IMR-90 (cell line): ENCODE measurements around the gene RCAN2. TPM values are rescaled to one million over a fixed set of nuclear protein-coding genes. Genes with fewer than 3 reads are reported as not detected.

Source experiments
- ATAC-seq: fragments of 200-7000 bp; cut with Tn5 transposase; 2 replicates; pipeline ENCODE4 v1.9.1; 2020; ENCODE audit warnings: low read depth, mild to moderate bottlenecking, moderate library complexity
- BruUV-seq: library from RNA; stranded (reverse); fragments of 400-500 nt; replicated peaks from 2 replicates; lab custom pipeline; 2021; lab: Mats Ljungman, UMichigan
- CTCF ChIA-PET: fragments of 300-600 bp; formaldehyde crosslinking; extraction: SDS; loops from one replicate; lab custom pipeline; 2021; ENCODE audit warnings: antibody characterized with exemption; lab: Yijun Ruan, JAX
- POLR2A ChIA-PET: fragments of 300-600 bp; sonication (Branson Sonifier 250); formaldehyde crosslinking; loops from one replicate; lab custom pipeline; 2022; ENCODE audit warnings: antibody characterized with exemption; ENCODE audit not compliant: unreplicated experiment; lab: Charles Lee
- DNase-seq: peaks from one replicate; pipeline ENCODE4 v3.0.0; 2013
- H2AFZ ChIP-seq: replicated peaks from 2 replicates; pipeline ENCODE3; 2013; ENCODE audit warnings: low read length, mild to moderate bottlenecking; ENCODE audit not compliant: poor library complexity
- H2AK5ac ChIP-seq: 2 replicates; pipeline ENCODE4 v1.6.1; 2013; ENCODE audit warnings: low read depth, low read length, inconsistent platforms
- H2AK9ac ChIP-seq: replicated peaks from 2 replicates; pipeline ENCODE3; 2013; ENCODE audit warnings: mild to moderate bottlenecking, low read depth, low read length, moderate library complexity; ENCODE audit not compliant: poor library complexity
- H2BK120ac ChIP-seq: 2 replicates; pipeline ENCODE4 v1.6.1; 2013; ENCODE audit warnings: low read depth, low read length, inconsistent platforms
- H2BK15ac ChIP-seq: 3 replicates; pipeline ENCODE4 v1.6.1; 2013; ENCODE audit warnings: low read depth, low read length, inconsistent platforms
- H2BK20ac ChIP-seq: 2 replicates; pipeline ENCODE4 v1.6.1; 2013; ENCODE audit warnings: low read depth, mild to moderate bottlenecking, inconsistent platforms, low read length, moderate library complexity
- H2BK5ac ChIP-seq: 2 replicates; pipeline ENCODE4 v1.6.1; 2013; ENCODE audit warnings: mild to moderate bottlenecking, low read depth, low read length, inconsistent platforms; ENCODE audit not compliant: poor library complexity, severe bottlenecking
- H3K14ac ChIP-seq: replicated peaks from 2 replicates; pipeline ENCODE4 v1.6.1; 2013; ENCODE audit warnings: low read depth, low read length, inconsistent platforms
- H3K18ac ChIP-seq: 2 replicates; pipeline ENCODE4 v1.6.1; 2013; ENCODE audit warnings: low read depth, low read length, control low read depth
- H3K23ac ChIP-seq: 2 replicates; pipeline ENCODE4 v1.6.1; 2013; ENCODE audit warnings: low read depth, low read length, inconsistent platforms
- H3K27ac ChIP-seq: 2 replicates; pipeline ENCODE4 v1.5.1; 2013; ENCODE audit warnings: mild to moderate bottlenecking, control low read depth, low read length; ENCODE audit not compliant: insufficient read depth
- H3K27me3 ChIP-seq: 2 replicates; pipeline ENCODE4 v1.6.1; 2013; ENCODE audit warnings: low read length; ENCODE audit not compliant: control insufficient read depth, insufficient read depth
- H3K36me3 ChIP-seq: 2 replicates; pipeline ENCODE4 v1.6.1; 2013; ENCODE audit warnings: low read length, mixed read lengths; ENCODE audit not compliant: control insufficient read depth, insufficient read depth
- H3K4ac ChIP-seq: 2 replicates; pipeline ENCODE4 v1.6.1; 2013; ENCODE audit warnings: low read depth, low read length, inconsistent platforms
- H3K4me1 ChIP-seq: 2 replicates; pipeline ENCODE4 v1.6.1; 2013; ENCODE audit warnings: low read length, mixed read lengths; ENCODE audit not compliant: control insufficient read depth, insufficient read depth
- H3K4me2 ChIP-seq: 2 replicates; pipeline ENCODE4 v1.6.1; 2013; ENCODE audit warnings: low read depth, mild to moderate bottlenecking, control low read depth, low read length, moderate library complexity
- H3K4me3 ChIP-seq: 2 replicates; pipeline ENCODE4 v1.5.1; 2013; ENCODE audit warnings: low read depth, mild to moderate bottlenecking, control low read depth, low read length, moderate library complexity; ENCODE audit not compliant: insufficient read depth
- H3K56ac ChIP-seq: 2 replicates; pipeline ENCODE4 v1.6.1; 2013; ENCODE audit warnings: low read length, inconsistent platforms; ENCODE audit not compliant: insufficient read depth; ENCODE audit errors: extremely low read depth
- H3K79me1 ChIP-seq, 2 experiments: 2 replicates each; pipeline ENCODE4 v1.6.1; 2013; ENCODE audit warnings: low read length in 2 of 2, inconsistent platforms in 1 of 2, low read depth in 1 of 2
- H3K9ac ChIP-seq: 2 replicates; pipeline ENCODE4 v1.6.1; 2013; ENCODE audit warnings: low read depth, low read length, control low read depth
- H3K9me1 ChIP-seq: 2 replicates; pipeline ENCODE4 v1.6.1; 2013; ENCODE audit warnings: low read length, inconsistent platforms; ENCODE audit not compliant: insufficient read depth
- H3K9me3 ChIP-seq: 2 replicates; pipeline ENCODE4 v1.6.1; 2013; ENCODE audit warnings: low read length; ENCODE audit not compliant: control insufficient read depth, insufficient read depth
- H4K20me1 ChIP-seq: 2 replicates; pipeline ENCODE4 v1.6.1; 2013; ENCODE audit warnings: low read length, inconsistent platforms; ENCODE audit not compliant: insufficient read depth
- H4K5ac ChIP-seq: 2 replicates; pipeline ENCODE4 v1.6.1; 2013; ENCODE audit warnings: mild to moderate bottlenecking, low read depth, low read length, control low read depth
- H4K8ac ChIP-seq, 2 experiments: 2 replicates each; pipeline ENCODE4 v1.6.1; 2013; ENCODE audit warnings: low read depth in 2 of 2, low read length in 2 of 2, control low read depth in 1 of 2, inconsistent platforms in 1 of 2
- H4K91ac ChIP-seq: 2 replicates; pipeline ENCODE4 v1.6.1; 2013; ENCODE audit warnings: low read depth, low read length, inconsistent platforms; ENCODE audit not compliant: insufficient read depth
- BHLHE40 ChIP-seq: fragments of 150-350 bp; IDR thresholded peaks from 2 replicates; pipeline ENCODE4 v1.6.1; 2016; ENCODE audit warnings: mild to moderate bottlenecking, low read depth, low read length
- NFE2L2 ChIP-seq: fragments of 150-350 bp; IDR thresholded peaks from 2 replicates; pipeline ENCODE4 v1.6.1; 2016; ENCODE audit warnings: low read depth, mild to moderate bottlenecking, low read length
- WGBS, 2 experiments: methylation state at CpG; one replicate each; pipeline versions ENCODE4 v1.1.5 to v1.1.7; 2013; ENCODE audit warnings: missing lambda C conversion rate in 2 of 2; ENCODE audit not compliant: insufficient read length in 1 of 2; ENCODE audit errors: extremely low coverage in 2 of 2; 5-methylcytosine and 5-hydroxymethylcytosine counted together
- dilution Hi-C: fragments of 300-500 bp; cut with HindIII; formaldehyde crosslinking; loops from one replicate; pipeline ENCODE4 v1.14.3; 2018; ENCODE audit warnings: low sequenced_read_pairs; ENCODE audit not compliant: unreplicated experiment
- in situ Hi-C: fragments of 300-500 bp; cut with MboI; formaldehyde crosslinking; loops from 3 replicates; pipeline ENCODE4 v1.14.3; 2019; ENCODE audit warnings: low sequenced_read_pairs, inconsistent platforms, mixed read lengths
- intact Hi-C: fragments of 100-400 bp; cut with micrococcal nuclease; formaldehyde crosslinking; loops from 2 replicates; pipeline ENCODE4 v1.10.0; 2022
- polyA plus RNA-seq, 3 experiments: library from polyadenylated mRNA; depleted of rRNA; stranded (reverse); fragments of >200 nt; gene quantifications; 2 replicates each; pipeline ENCODE4 v1.2.3, GENCODE V29; 2012; ENCODE audit warnings: low replicate concordance in 1 of 3
- total RNA-seq: library from RNA; depleted of rRNA; stranded (reverse); fragments of >200 nt; gene quantifications from 2 replicates; pipeline ENCODE4 v1.2.3, GENCODE V29; 2012
- TF ChIP-seq, protein P1 (sequence below): fragments of 150-350 bp; IDR thresholded peaks from 2 replicates; pipeline ENCODE4 v1.6.1; 2016; ENCODE audit warnings: low read depth, mild to moderate bottlenecking, low read length, moderate library complexity, borderline replicate concordance

Gene RCAN2
- total and polyA plus RNA-seq, 2 of the 4 experiments (the other 2 are of a cell fraction): 1.3 to 1.8 TPM

DNA sequence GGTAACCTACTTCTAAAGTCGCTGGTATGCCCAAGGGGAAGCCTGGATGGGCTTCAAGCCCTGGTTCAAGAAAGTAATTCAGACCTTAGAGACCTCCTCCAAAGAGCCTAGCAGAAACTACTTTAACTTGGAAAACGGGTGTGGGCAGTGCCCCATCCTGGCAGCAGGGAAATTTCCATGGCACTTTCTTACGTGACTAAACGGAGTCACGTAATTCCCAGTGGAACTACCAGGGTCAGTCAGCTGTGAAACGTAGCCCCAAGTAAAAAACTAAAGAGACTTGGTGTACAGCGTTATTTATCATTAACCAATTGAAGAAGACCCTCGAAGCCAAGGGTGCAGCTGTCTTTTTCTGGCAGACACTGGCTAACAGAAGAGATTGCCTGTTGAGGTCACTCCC, 114.0 kb downstream of the RCAN2 start:
- Histone ChIP-seq H3K4me1 (no peaks in the 10 kb centered on the region), H2BK120ac (no peak overlapping the region), H3K18ac (no peak overlapping the region), H3K56ac (no peak overlapping the region), H3K4me3 (no peak overlapping the region), H2AK9ac (no peak overlapping the region), H4K8ac (no peak overlapping the region), H3K9me1 (no peaks in the 10 kb centered on the region), H3K27me3 (no peaks in the 10 kb centered on the region), H3K27ac (no peak overlapping the region), H3K9ac (no peak overlapping the region), H3K36me3 (no peaks in the 10 kb centered on the region), H2AFZ (no peak overlapping the region), H3K79me1 (no peaks in the 10 kb centered on the region), H2BK20ac (no peak overlapping the region), H3K14ac (no peak overlapping the region), H2BK5ac (no peak overlapping the region), H4K91ac (no peak overlapping the region), H2AK5ac (no peak overlapping the region), H3K23ac (no peak overlapping the region), H3K4me2 (no peak overlapping the region), H4K5ac (no peak overlapping the region), H3K4ac (no peak overlapping the region), H3K9me3 (no peaks in the 10 kb centered on the region), H2BK15ac (no peak overlapping the region), H4K20me1 (no peaks in the 10 kb centered on the region)
- in situ Hi-C loops (no loop called here), intact Hi-C loops (no loop called here), dilution Hi-C loops (no loop called here)
- TF ChIP-seq, protein P1, sequence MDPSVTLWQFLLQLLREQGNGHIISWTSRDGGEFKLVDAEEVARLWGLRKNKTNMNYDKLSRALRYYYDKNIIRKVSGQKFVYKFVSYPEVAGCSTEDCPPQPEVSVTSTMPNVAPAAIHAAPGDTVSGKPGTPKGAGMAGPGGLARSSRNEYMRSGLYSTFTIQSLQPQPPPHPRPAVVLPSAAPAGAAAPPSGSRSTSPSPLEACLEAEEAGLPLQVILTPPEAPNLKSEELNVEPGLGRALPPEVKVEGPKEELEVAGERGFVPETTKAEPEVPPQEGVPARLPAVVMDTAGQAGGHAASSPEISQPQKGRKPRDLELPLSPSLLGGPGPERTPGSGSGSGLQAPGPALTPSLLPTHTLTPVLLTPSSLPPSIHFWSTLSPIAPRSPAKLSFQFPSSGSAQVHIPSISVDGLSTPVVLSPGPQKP: no peak
- no peak for TF ChIP-seq NFE2L2
- TF ChIP-seq BHLHE40: no peak
- POLR2A ChIA-PET: no interaction called here
- no peak for ATAC-seq
- 0% methylated on average over 1 of the region's 8 CpGs; no CpG with 5 or more reads in 1 of the 2 experiments for WGBS, 2 experiments
- CTCF ChIA-PET: interaction anchor here (1.0 kb wide), 1 partner anchor 339 kb away, joined by 3 read pairs; no protein-coding TSS in a partner anchor
- no peak for DNase-seq
- no TSS peak for BruUV-seq
